B cell (primary cell): ENCODE measurements around the gene PGP.

Experiments
- CTCF ChIP-seq: fragments of 200-600 bp; IDR thresholded peaks from one replicate; pipeline ENCODE4 v1.8.0; 2022; ENCODE audit warnings: antibody characterized with exemption, mild to moderate bottlenecking
- EZH2 ChIP-seq: IDR thresholded peaks from 2 replicates; pipeline ENCODE4 v1.6.1; 2012; ENCODE audit warnings: borderline replicate concordance, low read depth, mild to moderate bottlenecking, moderate library complexity, low read length; ENCODE audit not compliant: insufficient read depth, poor library complexity, severe bottlenecking

DNA sequence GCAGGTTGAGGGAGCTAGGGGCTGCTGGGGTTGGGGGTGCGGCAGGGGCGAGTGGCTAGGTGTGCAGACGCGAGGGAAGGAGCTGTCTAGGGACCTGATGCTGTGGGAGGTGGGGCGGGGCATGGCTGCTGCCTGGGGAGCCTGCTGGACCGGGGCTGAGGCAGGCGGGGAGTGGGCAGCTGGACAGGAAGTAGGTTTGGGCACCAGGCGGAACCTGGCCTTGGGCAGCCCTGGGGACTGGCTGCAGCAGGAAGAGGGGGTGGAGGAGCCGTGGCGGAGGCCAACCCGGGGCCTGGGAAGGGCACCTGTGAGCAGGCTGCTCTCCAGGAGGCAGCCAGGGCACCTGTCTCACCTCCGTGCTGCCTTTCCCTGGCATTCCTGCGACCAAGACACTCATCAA is 15.7 kb upstream of the PGP start:
- TF ChIP-seq CTCF (no peak), EZH2 (no peak)
